GM12872 (cell line): ENCODE measurements around the gene FRMD7.

Experiments
- CTCF ChIP-seq: IDR thresholded peaks from 3 replicates; pipeline ENCODE4 v1.5.1; 2011; ENCODE audit warnings: low read depth, mild to moderate bottlenecking, low read length, moderate library complexity; ENCODE audit not compliant: insufficient read depth

FRMD7 gene

GRCh38 chrX:132114607-132115006, 13.2 kb downstream of the FRMD7 start:
- TF ChIP-seq CTCF, result no peak

- TF ChIP-seq CTCF, result no peak
These were observed 20.5 kb downstream of the FRMD7 start for GRCh38 chrX:132107291-132107690.

- no peak for TF ChIP-seq CTCF
These were observed 26.0 kb downstream of the FRMD7 start for GRCh38 chrX:132101799-132102198.

GRCh38 chrX:132101206-132101605, 26.6 kb downstream of the FRMD7 start:
- TF ChIP-seq CTCF, result no peak

DNA sequence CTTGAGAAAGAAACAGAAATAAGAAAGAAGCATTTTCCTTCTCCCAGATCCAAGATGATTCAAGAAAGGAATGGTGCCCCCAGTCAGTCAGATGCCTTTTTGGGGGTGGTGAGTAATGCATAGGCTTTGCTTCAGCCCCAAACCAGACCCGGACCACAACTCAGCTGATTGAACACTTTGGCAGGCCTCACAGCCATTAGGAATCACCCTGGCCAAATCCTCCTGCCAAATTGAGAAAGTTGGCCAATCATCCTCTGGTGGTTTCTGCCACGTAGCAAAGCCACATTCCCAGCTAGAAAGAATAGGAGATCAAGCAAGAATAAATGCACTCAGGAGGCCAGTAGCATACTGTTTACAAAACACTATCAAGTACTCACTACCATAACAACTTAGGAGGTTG, 33.7 kb downstream of the FRMD7 start:
- no peak for TF ChIP-seq CTCF

GRCh38 chrX:132093239-132093860, 34.5 kb downstream of the FRMD7 start:
- TF ChIP-seq CTCF, result no peak

- TF ChIP-seq CTCF, result peak; percentile 75
These were observed 35.3 kb downstream of the FRMD7 start for GRCh38 chrX:132092439-132093065.
